Smooth muscle cell (in vitro differentiated cells): ENCODE results near the gene MRPL14. TPM values are rescaled to one million over a fixed set of nuclear protein-coding genes. Genes with fewer than 3 reads are reported as not detected.
A peak's percentile ranks its signal among the peaks of the same experiment; 100 is the strongest.

Experiments used
- DNase-seq: peaks from one replicate; lab custom pipeline; 2025; ENCODE audit not compliant: unreplicated experiment; lab: John Stamatoyannopoulos, UW
- H2AFZ ChIP-seq: fragments of 200-600 bp; sonication (generic); 2 replicates; pipeline ENCODE4 v1.6.0; 2016; ENCODE audit warnings: antibody characterized with exemption, low read depth, mild to moderate bottlenecking
- H3F3A ChIP-seq: fragments of 200-600 bp; sonication (generic); 2 replicates; pipeline ENCODE4 v1.6.0; 2017; ENCODE audit warnings: antibody characterized with exemption, low read depth
- H3K27ac ChIP-seq: fragments of 200-600 bp; sonication (generic); 2 replicates; pipeline ENCODE4 v1.5.1; 2016; ENCODE audit warnings: low read depth, mild to moderate bottlenecking
- H3K27me3 ChIP-seq: fragments of 200-600 bp; sonication (generic); 2 replicates; pipeline ENCODE4 v1.6.1; 2016; ENCODE audit warnings: low read depth, mild to moderate bottlenecking
- H3K36me3 ChIP-seq: fragments of 200-600 bp; sonication (generic); 2 replicates; pipeline ENCODE4 v1.5.1; 2016; ENCODE audit warnings: low read depth
- H3K4me1 ChIP-seq: fragments of 200-600 bp; sonication (generic); 2 replicates; pipeline ENCODE4 v1.5.1; 2016; ENCODE audit warnings: low read depth
- H3K4me2 ChIP-seq: fragments of 200-600 bp; sonication (generic); 2 replicates; pipeline ENCODE4 v1.6.0; 2016; ENCODE audit warnings: mild to moderate bottlenecking
- H3K4me3 ChIP-seq: fragments of 200-600 bp; sonication (generic); 2 replicates; pipeline ENCODE4 v1.5.1; 2016; ENCODE audit warnings: mild to moderate bottlenecking
- H3K79me2 ChIP-seq: fragments of 200-600 bp; sonication (generic); 2 replicates; pipeline ENCODE4 v1.6.0; 2016; ENCODE audit warnings: low read depth, mild to moderate bottlenecking
- H3K9ac ChIP-seq: fragments of 200-600 bp; sonication (generic); 2 replicates; pipeline ENCODE4 v1.6.0; 2016; ENCODE audit warnings: low read depth
- H3K9me3 ChIP-seq: fragments of 200-600 bp; sonication (generic); replicated peaks from 2 replicates; pipeline ENCODE4 v1.5.1; 2016; ENCODE audit warnings: low read depth
- H4K20me1 ChIP-seq: fragments of 200-600 bp; sonication (generic); 2 replicates; pipeline ENCODE4 v1.6.0; 2016; ENCODE audit warnings: low read depth
- WGBS: methylation state at CpG from one replicate; pipeline ENCODE4 v1.1.7; 2016; ENCODE audit warnings: low lambda C conversion rate; 5-methylcytosine and 5-hydroxymethylcytosine counted together
- polyA plus RNA-seq: library from polyadenylated mRNA; unstranded; fragments of >200 nt; fragmentation: Nextera tagmentation; extraction: Ambion mirVana; gene quantifications from 2 replicates; pipeline ENCODE4 v1.2.1, GENCODE V29; 2016
- total RNA-seq: library from RNA; depleted of rRNA; stranded (reverse); fragments of >200 nt; gene quantifications from 2 replicates; pipeline ENCODE4 v1.2.3, GENCODE V29; 2014
- TF ChIP-seq, protein P1 (sequence below): fragments of 200-600 bp; sonication (generic); IDR thresholded peaks from 2 replicates; pipeline ENCODE4 v1.5.1; 2017; ENCODE audit warnings: borderline replicate concordance, mild to moderate bottlenecking, antibody characterized with exemption; ENCODE audit not compliant: insufficient read depth, poor library complexity, severe bottlenecking

The MRPL14 gene
- total and polyA plus RNA-seq, 2 experiments from 2014 or later, result 53.4 to 97.9 TPM

- peaks cover 8% of the 10 kb centered on the region for H3F3A ChIP-seq
- TF ChIP-seq, protein P1, sequence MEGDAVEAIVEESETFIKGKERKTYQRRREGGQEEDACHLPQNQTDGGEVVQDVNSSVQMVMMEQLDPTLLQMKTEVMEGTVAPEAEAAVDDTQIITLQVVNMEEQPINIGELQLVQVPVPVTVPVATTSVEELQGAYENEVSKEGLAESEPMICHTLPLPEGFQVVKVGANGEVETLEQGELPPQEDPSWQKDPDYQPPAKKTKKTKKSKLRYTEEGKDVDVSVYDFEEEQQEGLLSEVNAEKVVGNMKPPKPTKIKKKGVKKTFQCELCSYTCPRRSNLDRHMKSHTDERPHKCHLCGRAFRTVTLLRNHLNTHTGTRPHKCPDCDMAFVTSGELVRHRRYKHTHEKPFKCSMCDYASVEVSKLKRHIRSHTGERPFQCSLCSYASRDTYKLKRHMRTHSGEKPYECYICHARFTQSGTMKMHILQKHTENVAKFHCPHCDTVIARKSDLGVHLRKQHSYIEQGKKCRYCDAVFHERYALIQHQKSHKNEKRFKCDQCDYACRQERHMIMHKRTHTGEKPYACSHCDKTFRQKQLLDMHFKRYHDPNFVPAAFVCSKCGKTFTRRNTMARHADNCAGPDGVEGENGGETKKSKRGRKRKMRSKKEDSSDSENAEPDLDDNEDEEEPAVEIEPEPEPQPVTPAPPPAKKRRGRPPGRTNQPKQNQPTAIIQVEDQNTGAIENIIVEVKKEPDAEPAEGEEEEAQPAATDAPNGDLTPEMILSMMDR, result no peak
- no peak overlapping the region for H3K27ac ChIP-seq
- no peaks in the 10 kb centered on the region for H4K20me1 ChIP-seq
- no peaks in the 10 kb centered on the region for H3K9me3 ChIP-seq
- H3K4me2 ChIP-seq, result no peak overlapping the region
- H3K79me2 ChIP-seq, result no peaks in the 10 kb centered on the region
- no peaks in the 10 kb centered on the region for H3K27me3 ChIP-seq
- peaks cover 24% of the 10 kb centered on the region for H3K4me1 ChIP-seq
- 78% methylated on average over 3 of the region's 3 CpGs for WGBS
- H2AFZ ChIP-seq, result no peak overlapping the region
- no peak overlapping the region for H3K4me3 ChIP-seq
- H3K9ac ChIP-seq, result no peak overlapping the region
- H3K36me3 ChIP-seq, result no peaks in the 10 kb centered on the region
- no peak for DNase-seq
These were observed 47.6 kb downstream of the MRPL14 start for GRCh38 chr6:44079672-44080071.

GRCh38 chr6:44078827-44079671, 48.2 kb downstream of the MRPL14 start:
- Histone ChIP-seq H3K4me2 (no peak overlapping the region), H3K4me3 (no peak overlapping the region), H3K9ac (no peak overlapping the region), H3K9me3 (no peaks in the 10 kb centered on the region), H4K20me1 (no peaks in the 10 kb centered on the region), H3K27ac (no peak overlapping the region), H3K36me3 (no peaks in the 10 kb centered on the region), H3K4me1 (peaks cover 29% of the 10 kb centered on the region), H2AFZ (no peak overlapping the region), H3K79me2 (no peaks in the 10 kb centered on the region), H3K27me3 (no peaks in the 10 kb centered on the region), H3F3A (peaks cover 11% of the 10 kb centered on the region)
- 39% methylated on average over 8 of the region's 8 CpGs for WGBS
- DNase-seq, result no peak
- TF ChIP-seq, protein P1, result peak; percentile 86

DNA sequence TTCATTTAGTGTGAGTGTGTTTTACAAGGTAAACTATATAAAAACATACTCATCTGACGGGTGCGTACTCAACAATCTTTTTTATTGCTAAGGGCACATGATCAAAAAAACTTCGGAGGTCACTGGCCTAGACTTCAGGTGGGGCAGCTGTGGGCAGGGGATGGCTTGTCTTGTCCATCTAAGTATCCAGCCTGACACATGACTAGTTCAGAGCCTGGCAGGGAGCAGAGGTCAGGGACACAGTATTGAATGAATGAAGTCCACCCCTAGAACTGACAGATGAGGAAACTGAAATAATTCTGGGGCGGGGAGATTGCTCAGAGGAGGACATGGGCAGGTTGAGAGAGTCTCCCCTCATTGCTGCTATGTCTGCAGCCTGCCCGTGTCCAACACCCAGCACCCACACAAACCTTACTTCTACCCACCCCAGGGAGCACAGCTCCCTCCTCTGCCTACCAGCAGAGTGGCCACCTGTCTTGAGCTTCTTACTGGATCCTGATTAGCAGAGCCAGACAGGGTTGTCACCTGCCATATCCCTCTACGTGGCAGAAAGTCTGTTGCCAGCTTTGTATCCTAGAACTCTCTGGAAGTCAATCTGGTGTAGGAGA, 48.9 kb downstream of the MRPL14 start:
- Histone ChIP-seq H3K79me2 (no peaks in the 10 kb centered on the region), H3K4me3 (no peak overlapping the region), H3K27ac (no peak overlapping the region), H4K20me1 (no peaks in the 10 kb centered on the region), H3K36me3 (no peaks in the 10 kb centered on the region), H3K9me3 (no peaks in the 10 kb centered on the region), H3F3A (peaks cover 16% of the 10 kb centered on the region), H2AFZ (no peak overlapping the region), H3K4me2 (no peak overlapping the region), H3K27me3 (no peaks in the 10 kb centered on the region), H3K9ac (no peak overlapping the region), H3K4me1 (peaks cover 36% of the 10 kb centered on the region)
- DNase-seq, result no peak
- 97% methylated on average over 6 of the region's 6 CpGs for WGBS
- TF ChIP-seq, protein P1, result no peak
